GM21825 (cell line): Measurements from ENCODE around the gene MRRF.

ENCODE experiments used
- ATAC-seq: cut with Tn5 transposase; IDR thresholded peaks from one replicate; pipeline ENCODE4 v1.9.1; 2021; ENCODE audit warnings: mild to moderate bottlenecking, moderate library complexity; ENCODE audit not compliant: unreplicated experiment

Gene MRRF

GRCh38 chr9:122377241-122378164, 112.8 kb downstream of the MRRF start:
- no peak for ATAC-seq

GRCh38 chr9:122378236-122378635, 113.6 kb downstream of the MRRF start:
- ATAC-seq, result no peak

GRCh38 chr9:122379340-122379739, 114.7 kb downstream of the MRRF start:
- ATAC-seq, result no peak

GRCh38 chr9:122380293-122380692, 115.6 kb downstream of the MRRF start:
- no peak for ATAC-seq
